Karpas-422 (cell line): ENCODE data around the gene PNPLA1. TPM values are rescaled to one million over a fixed set of nuclear protein-coding genes. Genes with fewer than 3 reads are reported as not detected.

Source experiments
- DNase-seq: peaks from one replicate; pipeline ENCODE4 v3.0.0-alpha.2; 2015
- H2AFZ ChIP-seq: fragments of 200-600 bp; sonication (generic); 2 replicates; pipeline ENCODE4 v1.6.1; 2014; ENCODE audit warnings: antibody characterized with exemption, low read length, mixed read lengths
- H3K27ac ChIP-seq: fragments of 200-600 bp; sonication (generic); 2 replicates; pipeline ENCODE4 v1.5.1; 2014; ENCODE audit warnings: mild to moderate bottlenecking, low read length, moderate library complexity
- H3K27me3 ChIP-seq: fragments of 200-600 bp; sonication (generic); 2 replicates; pipeline ENCODE4 v1.6.1; 2014; ENCODE audit warnings: low read length, mixed read lengths
- H3K36me3 ChIP-seq: fragments of 200-600 bp; sonication (generic); 2 replicates; pipeline ENCODE4 v1.6.1; 2014; ENCODE audit warnings: low read length, mixed read lengths; ENCODE audit not compliant: insufficient read depth
- H3K4me1 ChIP-seq: fragments of 200-600 bp; sonication (generic); 2 replicates; pipeline ENCODE4 v1.6.1; 2014; ENCODE audit warnings: mild to moderate bottlenecking, low read length, mixed read lengths
- H3K4me2 ChIP-seq: fragments of 200-600 bp; sonication (generic); 2 replicates; pipeline ENCODE4 v1.6.1; 2014; ENCODE audit warnings: low read length, low read depth, mild to moderate bottlenecking; ENCODE audit not compliant: poor library complexity, severe bottlenecking
- H3K4me3 ChIP-seq: fragments of 200-600 bp; sonication (generic); 2 replicates; pipeline ENCODE4 v1.5.1; 2014; ENCODE audit warnings: mild to moderate bottlenecking, antibody characterized with exemption, low read length, mixed read lengths
- H3K79me2 ChIP-seq: fragments of 200-600 bp; sonication (generic); 2 replicates; pipeline ENCODE4 v1.6.1; 2014; ENCODE audit warnings: mild to moderate bottlenecking, low read length, mixed read lengths
- H3K9ac ChIP-seq: fragments of 200-600 bp; sonication (generic); 2 replicates; pipeline ENCODE4 v1.6.0; 2014; ENCODE audit warnings: low read length
- H3K9me2 ChIP-seq: fragments of 200-600 bp; sonication (generic), shearing (Covaris generic); replicated peaks from 2 replicates; pipeline ENCODE4 v1.6.0; 2014; ENCODE audit warnings: mild to moderate bottlenecking, low read length, moderate library complexity; ENCODE audit not compliant: insufficient read depth
- H3K9me3 ChIP-seq: fragments of 300-700, 200-600 bp; sonication (generic); 2 replicates; pipeline ENCODE4 v1.6.1; 2014; ENCODE audit warnings: low read length, mixed read lengths
- H4K20me1 ChIP-seq: fragments of 200-600 bp; sonication (generic); 2 replicates; pipeline ENCODE4 v1.6.1; 2014; ENCODE audit warnings: mild to moderate bottlenecking, antibody characterized with exemption, low read length, low read depth; ENCODE audit not compliant: insufficient read depth
- total RNA-seq: library from RNA; depleted of rRNA; stranded (reverse); fragments of >200 nt; shearing (Covaris generic); gene quantifications from 2 replicates; pipeline ENCODE4 v1.2.3, GENCODE V29; 2014; ENCODE audit warnings: low replicate concordance

The PNPLA1 gene
- total RNA-seq, 1 experiment from 2014 or later = not detected

GRCh38 chr6:36227379-36228228, 42.3 kb upstream of the PNPLA1 start:
- no peak overlapping the region for H3K9ac ChIP-seq

GRCh38 chr6:36229223-36229622, 40.6 kb upstream of the PNPLA1 start:
- Histone ChIP-seq H3K27me3 (no peaks in the 10 kb centered on the region), H3K9me2 (no peaks in the 10 kb centered on the region), H3K79me2 (no peaks in the 10 kb centered on the region), H3K9ac (no peak overlapping the region), H2AFZ (no peak overlapping the region), H3K4me1 (peaks cover 39% of the 10 kb centered on the region), H3K27ac (0 out of 2 replicates have a peak overlapping the region, but pooled peaks have one; percentile 31), H3K36me3 (no peaks in the 10 kb centered on the region), H3K4me3 (no peak overlapping the region), H4K20me1 (no peaks in the 10 kb centered on the region), H3K4me2 (peak overlapping the region; percentile 23), H3K9me3 (no peaks in the 10 kb centered on the region)
- no peak for DNase-seq

More at GRCh38 chr6:36227379-36228228, 42.3 kb upstream of the PNPLA1 start:
- H3K27ac ChIP-seq = no peak overlapping the region
- H2AFZ ChIP-seq = no peak overlapping the region
- DNase-seq = no peak
- H3K4me2 ChIP-seq = no peak overlapping the region
- no peaks in the 10 kb centered on the region for H4K20me1 ChIP-seq
- H3K9me3 ChIP-seq = no peaks in the 10 kb centered on the region
- H3K9me2 ChIP-seq = no peaks in the 10 kb centered on the region
- no peak overlapping the region for H3K4me3 ChIP-seq
- peaks cover 5% of the 10 kb centered on the region; the same call in 1 of the 2 replicates for H3K36me3 ChIP-seq
- no peaks in the 10 kb centered on the region for H3K27me3 ChIP-seq
- peaks cover 39% of the 10 kb centered on the region for H3K4me1 ChIP-seq
- no peaks in the 10 kb centered on the region for H3K79me2 ChIP-seq

GRCh38 chr6:36230371-36230770, 39.5 kb upstream of the PNPLA1 start:
- H3K9me2 ChIP-seq = no peaks in the 10 kb centered on the region
- no peaks in the 10 kb centered on the region for H4K20me1 ChIP-seq
- no peak for DNase-seq
- H3K4me3 ChIP-seq = no peak overlapping the region
- H3K4me1 ChIP-seq = peaks cover 39% of the 10 kb centered on the region
- no peak overlapping the region for H3K9ac ChIP-seq
- H3K36me3 ChIP-seq = no peaks in the 10 kb centered on the region
- H3K27ac ChIP-seq = no peak overlapping the region
- no peaks in the 10 kb centered on the region for H3K27me3 ChIP-seq
- no peaks in the 10 kb centered on the region for H3K9me3 ChIP-seq
- no peak overlapping the region for H3K4me2 ChIP-seq
- no peaks in the 10 kb centered on the region for H3K79me2 ChIP-seq
- H2AFZ ChIP-seq = no peak overlapping the region

DNA sequence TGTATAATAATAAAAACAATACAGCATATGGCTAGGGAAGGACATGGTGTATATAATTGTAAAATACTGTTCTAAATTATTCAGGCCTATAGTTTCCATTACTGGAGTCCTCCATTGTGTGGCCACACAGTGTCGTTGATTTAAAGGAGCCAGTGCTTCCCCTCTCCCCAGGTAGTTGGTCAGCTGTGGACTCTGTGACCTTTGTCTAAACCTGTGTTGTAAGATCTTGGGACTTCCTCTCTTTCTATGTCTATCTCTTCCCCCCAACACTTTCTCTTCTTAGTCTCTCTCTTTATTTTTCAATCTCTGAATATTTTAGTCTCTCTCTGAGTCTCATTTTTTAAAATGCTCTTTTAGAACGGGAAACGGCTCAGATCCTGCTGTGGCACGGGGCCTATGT, 37.7 kb upstream of the PNPLA1 start:
- H3K79me2 ChIP-seq = no peaks in the 10 kb centered on the region
- H3K4me2 ChIP-seq = no peak overlapping the region
- H4K20me1 ChIP-seq = no peaks in the 10 kb centered on the region
- H3K9me3 ChIP-seq = no peaks in the 10 kb centered on the region
- no peak overlapping the region for H3K27ac ChIP-seq
- no peaks in the 10 kb centered on the region for H3K27me3 ChIP-seq
- no peak for DNase-seq
- no peaks in the 10 kb centered on the region for H3K9me2 ChIP-seq
- peaks cover 37% of the 10 kb centered on the region for H3K4me1 ChIP-seq
- H3K36me3 ChIP-seq = no peaks in the 10 kb centered on the region
- H3K9ac ChIP-seq = no peak overlapping the region
- H2AFZ ChIP-seq = no peak overlapping the region
- H3K4me3 ChIP-seq = no peak overlapping the region

DNA sequence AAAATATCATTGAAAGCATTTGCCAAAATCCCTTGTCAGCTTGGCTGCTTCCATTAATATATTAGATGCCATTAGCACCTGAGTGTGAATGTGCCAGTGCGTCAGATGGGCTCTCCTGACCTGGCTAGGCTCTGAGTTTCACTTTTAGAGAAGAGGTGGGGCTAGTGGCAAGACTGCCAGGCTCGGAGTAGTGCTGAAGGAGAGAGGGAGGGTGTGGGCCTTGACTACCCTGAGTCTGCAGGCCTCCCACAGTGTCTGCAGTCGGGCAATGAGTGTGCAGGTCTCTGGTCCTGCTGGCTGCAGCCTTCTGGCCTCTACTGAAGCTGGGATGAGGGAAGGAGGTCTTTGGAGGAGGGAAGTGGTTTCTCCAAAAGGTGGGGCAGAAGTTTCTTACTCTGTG, 34.6 kb upstream of the PNPLA1 start:
- Histone ChIP-seq H3K27me3 (no peaks in the 10 kb centered on the region), H3K4me2 (no peak overlapping the region), H3K4me3 (no peak overlapping the region), H3K27ac (no peak overlapping the region), H3K9ac (no peak overlapping the region), H3K9me2 (no peaks in the 10 kb centered on the region), H3K36me3 (no peaks in the 10 kb centered on the region), H3K79me2 (no peaks in the 10 kb centered on the region), H4K20me1 (no peaks in the 10 kb centered on the region), H2AFZ (no peak overlapping the region), H3K9me3 (no peaks in the 10 kb centered on the region), H3K4me1 (peaks cover 9% of the 10 kb centered on the region)
- DNase-seq = peak; percentile 50

GRCh38 chr6:36235862-36236261, 34.0 kb upstream of the PNPLA1 start:
- no peaks in the 10 kb centered on the region for H3K79me2 ChIP-seq
- no peaks in the 10 kb centered on the region for H4K20me1 ChIP-seq
- H3K4me2 ChIP-seq = no peak overlapping the region
- DNase-seq = no peak
- H3K9ac ChIP-seq = no peak overlapping the region
- no peak overlapping the region for H3K4me3 ChIP-seq
- H3K9me3 ChIP-seq = no peaks in the 10 kb centered on the region
- H2AFZ ChIP-seq = no peak overlapping the region
- H3K4me1 ChIP-seq = peaks cover 4% of the 10 kb centered on the region
- no peaks in the 10 kb centered on the region for H3K9me2 ChIP-seq
- no peaks in the 10 kb centered on the region for H3K36me3 ChIP-seq
- H3K27ac ChIP-seq = no peak overlapping the region
- H3K27me3 ChIP-seq = no peaks in the 10 kb centered on the region

GRCh38 chr6:36239774-36240173, 30.1 kb upstream of the PNPLA1 start:
- Histone ChIP-seq H3K4me1 (peaks cover 31% of the 10 kb centered on the region), H3K4me3 (no peak overlapping the region), H3K9me3 (no peaks in the 10 kb centered on the region), H2AFZ (no peak overlapping the region), H3K36me3 (no peaks in the 10 kb centered on the region), H3K9ac (no peak overlapping the region), H3K27ac (no peak overlapping the region), H3K79me2 (no peaks in the 10 kb centered on the region), H3K9me2 (no peaks in the 10 kb centered on the region), H3K27me3 (no peaks in the 10 kb centered on the region), H3K4me2 (no peak overlapping the region), H4K20me1 (no peaks in the 10 kb centered on the region)
- DNase-seq = no peak

GRCh38 chr6:36241728-36242127, 28.1 kb upstream of the PNPLA1 start:
- Histone ChIP-seq H3K9ac (0 out of 2 replicates have a peak overlapping the region, but pooled peaks have one; percentile 19), H3K27ac (peak overlapping the region; percentile 30; the same call in 1 of the 2 replicates), H4K20me1 (no peaks in the 10 kb centered on the region), H3K36me3 (no peaks in the 10 kb centered on the region), H3K79me2 (no peaks in the 10 kb centered on the region), H2AFZ (no peak overlapping the region), H3K4me2 (peak overlapping the region; percentile 62), H3K9me2 (no peaks in the 10 kb centered on the region), H3K4me1 (peaks cover 43% of the 10 kb centered on the region), H3K4me3 (peak overlapping the region; percentile 32; the same call in 1 of the 2 replicates), H3K9me3 (no peaks in the 10 kb centered on the region), H3K27me3 (no peaks in the 10 kb centered on the region)
- peak; percentile 94 for DNase-seq
